HFFc6 (cell line): ENCODE results near the gene RIMS4. TPM values are rescaled to one million over a fixed set of nuclear protein-coding genes. Genes with fewer than 3 reads are reported as not detected.

Experiments used
- DNase-seq: peaks from one replicate; pipeline ENCODE4 v3.0.0-alpha.2; 2018
- H3K27ac Mint-ChIP-seq: 2 replicates; pipeline ENCODE4 v1.8.0; 2020; ENCODE audit warnings: mild to moderate bottlenecking, mixed read lengths
- H3K27me3 Mint-ChIP-seq: 2 replicates; pipeline ENCODE4 v1.8.0; 2021; ENCODE audit warnings: mild to moderate bottlenecking, moderate library complexity, mixed read lengths; ENCODE audit not compliant: insufficient read depth
- H3K36me3 Mint-ChIP-seq: 2 replicates; pipeline ENCODE4 v1.8.0; 2021; ENCODE audit warnings: low read depth, mixed read lengths
- H3K4me1 Mint-ChIP-seq: 2 replicates; pipeline ENCODE4 v1.8.0; 2020; ENCODE audit warnings: low read depth, mixed read lengths
- H3K4me3 Mint-ChIP-seq: 2 replicates; pipeline ENCODE4 v1.8.0; 2020; ENCODE audit warnings: mild to moderate bottlenecking, moderate library complexity, mixed read lengths
- H3K9me3 Mint-ChIP-seq: 2 replicates; pipeline ENCODE4 v1.8.0; 2020; ENCODE audit warnings: mild to moderate bottlenecking, mixed read lengths
- total RNA-seq, 6 experiments: library from RNA; stranded (reverse); fragmentation: NEBNext Ultra II Directional; extraction: Animal tissue kit (Norgen Biotek cat#: 25700); gene quantifications; 2 replicates in 1 of 6; 3 replicates in 5 of 6; pipeline ENCODE4 v1.2.3, GENCODE V29; 2021
- TF ChIP-seq, protein P1 (sequence below): fragments of 200-600 bp; sonication (generic); IDR thresholded peaks from 2 replicates; pipeline ENCODE4 v1.5.0; 2021; ENCODE audit warnings: antibody characterized with exemption, mild to moderate bottlenecking

The RIMS4 gene
- total RNA-seq, 6 experiments from 2014 or later: not detected

DNA sequence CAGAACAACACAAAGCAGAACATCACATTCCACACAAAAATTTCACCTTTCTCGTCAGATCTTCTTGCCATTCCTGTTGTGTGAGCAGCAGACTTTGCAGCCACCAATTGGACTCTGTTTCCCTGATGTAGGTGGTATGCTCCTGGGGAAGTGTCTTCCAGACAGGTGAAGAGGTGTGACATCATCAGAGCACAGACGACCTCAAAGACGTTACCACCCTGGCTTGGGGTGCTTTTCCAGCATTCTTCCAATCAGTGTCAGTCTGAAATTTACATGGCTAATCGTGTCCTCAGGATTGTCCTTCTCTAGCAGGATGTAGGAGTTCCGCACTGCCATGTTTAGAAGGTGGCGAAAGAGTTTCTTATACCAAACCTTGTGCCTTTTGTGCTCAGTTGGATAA, 31.6 kb upstream of the RIMS4 start:
- Mint-ChIP-seq H3K36me3 (no peaks in the 10 kb centered on the region), H3K4me1 (no peaks in the 10 kb centered on the region), H3K27me3 (peaks cover 41% of the 10 kb centered on the region), H3K9me3 (no peaks in the 10 kb centered on the region), H3K27ac (no peak overlapping the region), H3K4me3 (no peak overlapping the region)
- DNase-seq: no peak
- TF ChIP-seq, protein P1, sequence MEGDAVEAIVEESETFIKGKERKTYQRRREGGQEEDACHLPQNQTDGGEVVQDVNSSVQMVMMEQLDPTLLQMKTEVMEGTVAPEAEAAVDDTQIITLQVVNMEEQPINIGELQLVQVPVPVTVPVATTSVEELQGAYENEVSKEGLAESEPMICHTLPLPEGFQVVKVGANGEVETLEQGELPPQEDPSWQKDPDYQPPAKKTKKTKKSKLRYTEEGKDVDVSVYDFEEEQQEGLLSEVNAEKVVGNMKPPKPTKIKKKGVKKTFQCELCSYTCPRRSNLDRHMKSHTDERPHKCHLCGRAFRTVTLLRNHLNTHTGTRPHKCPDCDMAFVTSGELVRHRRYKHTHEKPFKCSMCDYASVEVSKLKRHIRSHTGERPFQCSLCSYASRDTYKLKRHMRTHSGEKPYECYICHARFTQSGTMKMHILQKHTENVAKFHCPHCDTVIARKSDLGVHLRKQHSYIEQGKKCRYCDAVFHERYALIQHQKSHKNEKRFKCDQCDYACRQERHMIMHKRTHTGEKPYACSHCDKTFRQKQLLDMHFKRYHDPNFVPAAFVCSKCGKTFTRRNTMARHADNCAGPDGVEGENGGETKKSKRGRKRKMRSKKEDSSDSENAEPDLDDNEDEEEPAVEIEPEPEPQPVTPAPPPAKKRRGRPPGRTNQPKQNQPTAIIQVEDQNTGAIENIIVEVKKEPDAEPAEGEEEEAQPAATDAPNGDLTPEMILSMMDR: no peak

DNA sequence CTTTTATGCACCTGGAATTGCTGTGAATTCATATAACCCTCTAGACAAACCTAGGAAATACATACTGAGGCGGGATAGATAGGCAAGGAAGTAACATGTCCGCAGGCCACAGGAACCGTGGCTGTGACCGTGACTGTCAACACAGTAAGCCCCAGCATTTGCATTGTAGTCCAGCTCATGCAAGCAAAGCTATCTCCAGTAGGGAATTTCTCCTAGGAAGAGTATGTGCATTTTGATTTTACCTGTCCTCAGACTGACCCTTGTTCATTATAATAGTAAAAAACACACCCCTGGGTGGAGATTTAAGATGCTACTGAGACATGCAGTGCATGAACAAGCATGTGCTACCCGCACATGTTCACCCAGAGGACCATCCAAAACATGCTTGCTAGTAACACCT, 30.5 kb upstream of the RIMS4 start:
- Mint-ChIP-seq H3K4me3 (no peak overlapping the region), H3K27me3 (peaks cover 37% of the 10 kb centered on the region), H3K27ac (no peak overlapping the region), H3K4me1 (no peaks in the 10 kb centered on the region), H3K9me3 (no peaks in the 10 kb centered on the region), H3K36me3 (no peaks in the 10 kb centered on the region)
- no peak for DNase-seq
- TF ChIP-seq, protein P1: no peak

DNA sequence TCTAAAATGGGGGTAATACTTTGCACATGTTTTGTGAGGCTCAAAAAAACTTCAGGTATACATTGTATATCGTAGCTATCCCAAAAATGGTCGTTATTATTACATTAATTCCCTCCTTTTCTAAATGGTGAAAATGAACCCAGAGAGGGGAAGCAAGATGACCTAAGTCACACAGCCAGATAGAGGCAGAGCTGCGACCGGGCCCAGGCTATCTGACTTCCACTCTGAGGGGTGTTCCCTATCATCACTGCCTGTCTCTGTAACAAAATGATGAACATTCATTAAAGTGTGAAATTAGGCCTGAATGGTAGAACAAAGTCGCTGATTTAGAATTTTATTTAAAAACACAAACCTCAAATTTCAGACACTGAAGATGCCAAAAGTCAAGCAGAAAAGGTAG, 29.1 kb upstream of the RIMS4 start:
- no peak overlapping the region for H3K27ac Mint-ChIP-seq
- H3K9me3 Mint-ChIP-seq: no peaks in the 10 kb centered on the region
- TF ChIP-seq, protein P1: no peak
- H3K4me1 Mint-ChIP-seq: no peaks in the 10 kb centered on the region
- H3K27me3 Mint-ChIP-seq: peaks cover 34% of the 10 kb centered on the region
- no peak overlapping the region for H3K4me3 Mint-ChIP-seq
- no peaks in the 10 kb centered on the region for H3K36me3 Mint-ChIP-seq
- DNase-seq: no peak

DNA sequence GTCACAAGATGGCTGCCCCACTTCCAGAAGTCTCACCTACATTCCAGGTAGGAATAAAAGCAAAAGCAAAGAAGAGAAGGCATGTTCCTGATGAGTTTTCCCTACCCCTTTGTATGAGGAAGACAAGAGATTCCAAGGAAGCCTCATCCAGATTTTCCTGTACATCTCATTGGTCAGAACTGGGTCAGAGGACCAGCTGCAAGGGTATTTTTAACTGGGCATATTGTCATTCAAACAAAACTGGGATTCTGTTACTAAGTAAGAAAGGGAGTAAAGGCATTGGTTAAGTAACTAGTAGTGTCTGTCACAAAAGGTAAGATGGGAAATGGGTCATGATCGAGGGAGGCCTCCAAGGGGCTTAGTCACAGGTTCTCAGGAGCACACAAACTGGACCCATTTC, 28.2 kb upstream of the RIMS4 start:
- DNase-seq: no peak
- TF ChIP-seq, protein P1: no peak
- Mint-ChIP-seq H3K9me3 (no peaks in the 10 kb centered on the region), H3K36me3 (no peaks in the 10 kb centered on the region), H3K4me3 (no peak overlapping the region), H3K27me3 (peaks cover 39% of the 10 kb centered on the region), H3K4me1 (no peaks in the 10 kb centered on the region), H3K27ac (no peak overlapping the region)

DNA sequence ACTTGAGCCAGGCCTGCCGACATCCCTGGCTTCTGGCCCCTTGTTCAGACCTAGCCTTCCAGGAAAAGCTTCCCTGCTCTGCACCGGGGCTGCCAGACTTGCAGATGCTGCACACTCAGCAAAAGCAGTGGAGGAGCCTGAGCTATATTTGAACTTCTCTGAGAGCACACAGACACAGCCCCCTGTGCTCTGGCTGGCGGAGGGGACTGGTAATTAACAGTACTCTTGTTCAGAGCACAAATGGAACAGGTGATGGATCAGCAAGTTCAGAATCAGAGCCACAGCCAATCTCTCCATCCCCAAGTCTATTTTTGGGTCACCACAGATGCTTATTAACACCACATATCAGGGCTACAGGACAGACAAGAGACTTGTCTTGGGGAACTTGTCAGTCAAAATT, 27.6 kb upstream of the RIMS4 start:
- Mint-ChIP-seq H3K4me3 (no peak overlapping the region), H3K36me3 (no peaks in the 10 kb centered on the region), H3K4me1 (no peaks in the 10 kb centered on the region), H3K9me3 (no peaks in the 10 kb centered on the region), H3K27me3 (peaks cover 38% of the 10 kb centered on the region), H3K27ac (no peak overlapping the region)
- TF ChIP-seq, protein P1: no peak
- no peak for DNase-seq

DNA sequence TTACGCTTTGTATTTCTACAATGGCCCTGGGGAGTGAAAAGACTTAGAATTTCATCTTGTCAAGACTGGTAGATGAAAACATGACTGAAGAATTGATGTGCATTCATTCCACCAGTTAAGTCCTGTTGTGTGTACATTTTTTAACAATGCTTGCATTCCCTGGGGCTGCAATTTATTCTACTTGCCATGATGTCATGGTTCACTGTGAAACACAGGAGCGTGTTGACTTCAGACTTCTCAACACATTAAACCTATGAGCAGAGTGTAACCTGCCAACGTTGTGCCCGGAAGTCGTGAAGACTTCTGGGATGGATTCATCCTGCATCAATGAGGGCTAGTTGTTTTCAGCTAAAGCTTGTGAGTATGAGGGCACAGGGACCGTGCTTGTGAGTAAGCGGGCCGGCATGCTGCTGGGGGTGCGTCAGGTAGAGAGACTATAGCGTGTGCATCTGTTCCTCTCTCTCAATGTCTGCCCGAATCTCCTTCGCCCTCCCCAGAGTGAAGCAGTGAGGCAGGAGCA, 26.3 kb upstream of the RIMS4 start:
- DNase-seq: no peak
- TF ChIP-seq, protein P1: no peak
- H3K27ac Mint-ChIP-seq: no peak overlapping the region
- H3K27me3 Mint-ChIP-seq: peaks cover 38% of the 10 kb centered on the region
- H3K4me3 Mint-ChIP-seq: no peak overlapping the region
- no peaks in the 10 kb centered on the region for H3K4me1 Mint-ChIP-seq
- H3K9me3 Mint-ChIP-seq: no peaks in the 10 kb centered on the region
- no peaks in the 10 kb centered on the region for H3K36me3 Mint-ChIP-seq
